Activated CD4-positive, CD25-positive, alpha-beta regulatory T cell treated with anti-CD3 and anti-CD28 coated beads, Interleukin-2, amount 50 U/mL, for 16 hours (primary cell): Measurements from ENCODE around the gene CENPF.
"Not testable (repeated sequence)": the region's sequence is repeated elsewhere in the genome, so short reads cannot be mapped to it uniquely, and the experiment has no call there.

Experiments used
- DNase-seq: peaks from one replicate; pipeline ENCODE4 v3.0.0-alpha.2; 2020; ENCODE audit warnings: low read depth, low spot score

The CENPF gene

GRCh38 chr1:214660900-214661299 lies 57.9 kb downstream of the CENPF start:
- no peak for DNase-seq

DNA sequence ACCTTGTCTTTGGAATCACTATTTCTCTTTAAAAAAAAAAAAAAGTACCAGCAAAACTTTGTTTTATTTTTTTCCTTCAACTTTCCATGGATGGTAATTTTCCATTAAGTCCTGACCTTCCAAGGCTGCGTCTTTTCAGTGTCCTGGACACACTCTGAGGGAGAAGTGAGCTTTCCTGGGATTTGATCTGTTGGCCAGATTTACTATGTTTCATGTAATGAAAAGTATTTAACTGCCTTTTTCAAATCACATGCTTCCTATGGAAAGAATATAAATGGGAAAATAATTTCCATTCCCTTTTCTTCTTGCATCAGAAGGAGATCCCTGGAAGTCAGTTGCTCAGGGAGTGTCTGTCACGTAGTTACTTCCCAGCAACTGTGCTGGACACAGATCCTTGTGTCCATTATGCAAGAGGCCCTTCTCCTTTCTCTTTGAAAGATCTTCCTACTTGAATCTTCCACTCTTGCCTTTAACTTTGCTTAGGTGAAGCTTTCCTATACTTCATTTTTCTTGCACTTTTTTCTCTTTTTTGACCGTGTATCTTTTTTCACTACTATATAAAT lies 59.3 kb downstream of the CENPF start:
- no peak for DNase-seq

DNA sequence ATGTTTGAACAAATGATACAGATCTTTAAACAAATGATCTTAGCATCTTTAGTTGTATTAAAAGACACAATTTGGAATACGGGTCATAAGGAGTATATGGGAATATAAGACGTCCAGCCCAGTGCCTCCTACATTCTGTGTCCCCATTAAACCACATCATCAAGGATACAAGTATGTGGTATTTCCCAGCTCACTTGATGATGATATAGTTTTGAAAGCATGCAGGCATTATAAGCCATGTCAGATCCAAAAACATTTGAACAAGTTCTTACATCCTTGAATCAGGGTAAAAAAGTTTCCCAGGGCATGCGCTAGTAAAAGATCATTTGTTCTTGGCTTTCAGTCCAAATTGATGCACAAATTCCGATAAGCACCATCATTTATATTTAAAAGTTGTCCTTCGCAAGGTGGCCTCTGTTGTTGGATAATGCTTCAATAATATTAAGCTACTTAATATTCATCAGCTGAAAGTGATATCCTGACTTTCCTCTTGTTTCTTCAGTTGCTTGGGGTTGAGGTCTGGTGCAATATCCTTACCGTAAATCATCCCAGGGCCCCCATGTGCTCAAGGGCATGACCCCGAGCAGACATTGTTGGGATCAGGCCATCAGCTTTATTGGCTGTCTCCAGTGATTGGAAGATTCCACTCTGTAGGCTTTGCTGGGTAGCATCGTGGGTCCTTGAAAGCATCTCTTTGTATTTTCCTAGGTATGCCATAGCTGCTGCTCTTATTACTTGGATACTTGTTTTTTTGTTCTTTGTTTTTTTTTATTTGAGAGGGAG lies 61.8 kb downstream of the CENPF start:
- no peak for DNase-seq

GRCh38 chr1:214665606-214666110 lies 62.7 kb downstream of the CENPF start:
- no peak for DNase-seq

DNA sequence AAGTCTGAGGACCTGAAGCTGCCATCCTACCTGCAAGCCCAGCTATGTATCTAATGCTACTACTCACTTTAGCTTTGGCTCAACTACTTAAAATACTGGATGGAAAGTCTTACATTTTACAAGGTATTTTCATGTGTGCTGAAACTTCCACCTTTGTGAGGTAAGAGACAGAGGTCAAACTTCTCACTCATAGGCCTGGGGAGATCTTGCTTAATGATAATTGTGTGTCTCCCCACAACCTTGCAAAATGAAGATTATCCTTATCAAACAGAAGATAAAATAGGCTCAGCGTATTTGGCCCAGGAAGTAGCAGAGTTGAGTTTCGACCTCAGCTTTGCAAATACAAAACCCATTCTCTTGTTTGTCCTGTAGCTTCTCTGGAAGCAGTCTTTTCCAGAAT lies 63.7 kb downstream of the CENPF start:
- no peak for DNase-seq

- DNase-seq, result no peak
Measured at GRCh38 chr1:214670098-214670497, 67.1 kb downstream of the CENPF start.

DNA sequence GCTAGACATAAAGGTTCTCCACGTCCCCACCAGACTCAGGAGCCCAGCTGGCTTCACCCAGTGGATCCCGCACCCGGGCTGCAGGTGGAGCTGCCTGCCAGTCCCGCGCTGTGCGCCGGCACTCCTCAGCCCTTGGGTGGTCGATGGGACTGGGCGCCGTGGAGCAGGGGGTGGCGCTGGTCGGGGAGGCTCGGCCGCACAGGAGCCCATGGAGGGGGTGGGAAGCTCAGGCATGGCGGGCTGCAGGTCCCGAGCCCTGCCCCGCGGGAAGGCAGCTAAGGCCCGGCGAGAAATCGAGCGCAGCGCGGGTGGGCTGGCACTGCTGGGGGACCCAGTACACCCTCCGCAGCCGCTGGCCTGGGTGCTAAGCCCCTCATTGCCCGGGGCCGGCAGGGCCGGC lies 70.0 kb downstream of the CENPF start:
- not testable (repeated sequence) for DNase-seq

GRCh38 chr1:214673576-214673975 lies 70.6 kb downstream of the CENPF start:
- no peak for DNase-seq

GRCh38 chr1:214675524-214675923 lies 72.5 kb downstream of the CENPF start:
- DNase-seq, result not testable (repeated sequence)

- DNase-seq, result no peak
Measured at GRCh38 chr1:214676747-214677146, 73.8 kb downstream of the CENPF start.

GRCh38 chr1:214677945-214678344 lies 75.0 kb downstream of the CENPF start:
- no peak for DNase-seq

DNA sequence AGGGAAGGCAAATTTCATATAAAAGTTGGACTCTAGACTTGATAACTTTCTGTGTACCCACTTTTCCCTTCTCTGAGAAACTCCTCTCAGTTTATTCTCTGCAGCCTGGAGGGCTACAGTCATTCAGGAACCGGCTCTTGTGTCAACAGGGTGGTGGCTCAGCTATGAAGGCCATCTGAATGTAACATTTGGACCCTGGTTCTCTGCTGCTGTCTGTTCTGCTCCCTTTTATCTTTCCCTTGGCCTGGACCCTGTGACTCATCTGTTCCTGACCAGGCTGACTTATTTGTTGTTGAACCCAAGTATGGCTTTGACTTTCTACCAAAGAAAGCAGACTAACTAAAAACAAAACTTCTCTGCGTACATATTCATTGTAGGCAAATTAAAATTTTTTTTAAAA lies 75.4 kb downstream of the CENPF start:
- DNase-seq, result no peak

GRCh38 chr1:214683621-214684020 lies 80.6 kb downstream of the CENPF start:
- no peak for DNase-seq

DNA sequence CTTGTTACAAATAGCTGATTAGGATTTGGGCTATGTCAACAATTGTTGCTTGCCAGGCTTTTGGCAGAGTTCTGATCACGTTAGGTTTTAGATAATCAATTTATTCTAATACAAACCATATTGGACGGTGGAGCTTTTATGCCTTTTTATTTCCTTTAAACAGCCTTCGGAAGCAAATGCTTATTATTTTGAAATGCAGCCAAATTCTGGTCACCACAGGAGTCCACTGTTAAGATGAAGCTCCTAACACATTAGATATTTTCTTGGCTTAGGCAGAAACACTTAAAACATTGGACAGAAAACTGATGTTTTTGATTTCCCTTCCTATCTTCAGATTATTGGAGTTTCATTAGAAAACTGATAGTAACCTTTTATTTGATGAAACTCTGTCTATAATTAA lies 82.9 kb downstream of the CENPF start:
- no peak for DNase-seq

DNA sequence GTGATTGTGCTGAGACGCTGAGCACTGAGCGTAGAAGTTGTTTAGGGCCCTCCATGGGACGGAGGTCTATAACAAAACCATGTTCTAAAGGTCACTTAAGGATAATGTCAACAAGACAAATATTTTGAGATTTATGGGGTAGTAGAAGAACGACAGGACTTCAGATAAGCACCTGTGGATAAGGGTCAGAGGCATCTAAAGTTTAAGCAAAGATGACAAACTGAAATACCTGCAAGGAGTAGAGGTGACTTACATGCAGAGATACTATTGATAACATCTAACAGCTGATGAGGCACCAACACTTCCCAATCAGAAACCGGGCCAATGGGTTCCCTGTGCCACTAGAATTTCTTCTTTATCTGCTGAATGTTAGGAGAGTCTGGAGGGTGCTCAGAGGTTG lies 83.5 kb downstream of the CENPF start:
- no peak for DNase-seq

DNA sequence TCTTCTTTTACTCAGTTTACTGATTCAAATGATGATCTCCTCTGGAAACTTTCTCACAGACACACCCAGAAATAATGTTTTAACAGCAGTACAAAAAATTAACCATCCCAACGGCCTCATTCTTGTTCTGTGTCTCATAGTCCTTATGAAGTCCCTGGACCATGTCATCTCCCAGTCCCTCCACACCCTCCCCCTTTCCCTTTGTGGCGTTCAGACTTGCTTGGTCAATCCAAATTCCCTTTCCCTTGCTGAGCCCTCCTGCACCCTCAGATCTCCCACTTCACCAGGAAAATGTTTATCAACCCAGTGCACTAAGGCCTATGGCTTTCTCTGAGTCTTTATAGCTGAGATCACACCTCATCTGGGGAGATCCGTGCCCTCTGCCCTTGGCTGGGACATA lies 85.9 kb downstream of the CENPF start:
- DNase-seq, result no peak

DNA sequence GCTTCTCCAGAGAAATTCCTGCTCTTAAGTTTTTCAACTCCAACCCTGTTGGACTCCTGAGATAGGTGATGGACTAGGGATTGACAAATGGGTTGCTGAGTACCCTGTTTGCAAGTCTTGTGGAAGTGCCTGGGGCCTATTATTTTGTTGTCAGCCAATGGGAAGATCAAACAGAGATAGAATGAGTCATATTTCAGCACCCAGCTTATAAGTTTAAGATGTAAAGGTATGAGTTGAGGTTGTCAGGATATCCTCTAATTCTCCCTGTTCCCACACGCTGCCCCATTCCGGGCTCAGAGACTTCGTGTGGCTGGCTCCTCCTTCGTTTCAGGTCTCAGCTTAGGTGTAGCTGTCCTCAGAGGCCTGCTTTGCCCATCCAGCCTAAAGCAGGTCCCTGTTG lies 91.8 kb downstream of the CENPF start:
- DNase-seq, result no peak

- DNase-seq, result no peak
Measured at GRCh38 chr1:214698559-214698958, 95.6 kb downstream of the CENPF start.

GRCh38 chr1:214700437-214700836 lies 97.4 kb downstream of the CENPF start:
- no peak for DNase-seq

- no peak for DNase-seq
Measured at GRCh38 chr1:214702556-214702955, 99.6 kb downstream of the CENPF start.

DNA sequence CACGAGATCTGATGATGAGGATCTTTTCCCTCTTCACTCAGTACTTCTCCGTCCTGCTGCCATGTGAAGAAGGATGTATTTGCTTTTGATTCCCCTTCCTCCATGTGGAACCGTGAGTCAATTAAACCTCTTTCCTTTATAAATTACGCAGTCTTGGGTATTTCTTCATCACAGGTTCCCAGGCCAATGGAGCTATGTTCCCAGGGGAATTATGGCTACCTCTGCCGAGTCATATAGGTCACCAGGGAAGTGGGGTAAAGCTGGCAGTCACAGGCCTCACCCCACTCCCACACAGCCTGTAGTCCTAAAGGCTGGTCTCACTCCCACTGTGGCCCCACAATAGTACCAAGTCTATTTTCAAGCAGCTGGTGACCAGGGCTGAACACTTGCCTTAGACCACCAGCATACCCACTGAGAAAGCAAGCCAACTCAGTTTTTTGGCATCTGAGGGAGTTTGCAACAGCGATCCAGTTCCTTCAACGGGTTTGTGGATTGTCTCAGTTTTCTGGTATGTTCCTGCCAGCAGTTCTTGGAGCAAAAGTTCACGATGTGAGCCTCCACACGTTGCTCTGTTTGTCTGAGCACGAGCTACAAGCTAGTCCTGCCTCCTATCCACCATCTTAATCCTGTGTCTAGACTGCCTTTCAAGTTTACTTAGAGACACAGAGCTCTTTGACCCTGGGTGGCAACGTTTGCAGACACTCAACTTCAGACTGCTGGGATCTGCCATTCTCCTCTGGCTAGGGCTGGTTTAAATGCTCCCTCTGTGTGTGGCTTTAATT lies 104.5 kb downstream of the CENPF start:
- no peak for DNase-seq

GRCh38 chr1:214708321-214708955 lies 105.4 kb downstream of the CENPF start:
- DNase-seq, result no peak
